ENCODE results near the gene TAX1BP3.
A peak's percentile ranks its signal among the peaks of the same experiment; 100 is the strongest.
"Not testable (repeated sequence)": the region's sequence is repeated elsewhere in the genome, so short reads cannot be mapped to it uniquely, and the experiment has no call there.

The TAX1BP3 gene

DNA sequence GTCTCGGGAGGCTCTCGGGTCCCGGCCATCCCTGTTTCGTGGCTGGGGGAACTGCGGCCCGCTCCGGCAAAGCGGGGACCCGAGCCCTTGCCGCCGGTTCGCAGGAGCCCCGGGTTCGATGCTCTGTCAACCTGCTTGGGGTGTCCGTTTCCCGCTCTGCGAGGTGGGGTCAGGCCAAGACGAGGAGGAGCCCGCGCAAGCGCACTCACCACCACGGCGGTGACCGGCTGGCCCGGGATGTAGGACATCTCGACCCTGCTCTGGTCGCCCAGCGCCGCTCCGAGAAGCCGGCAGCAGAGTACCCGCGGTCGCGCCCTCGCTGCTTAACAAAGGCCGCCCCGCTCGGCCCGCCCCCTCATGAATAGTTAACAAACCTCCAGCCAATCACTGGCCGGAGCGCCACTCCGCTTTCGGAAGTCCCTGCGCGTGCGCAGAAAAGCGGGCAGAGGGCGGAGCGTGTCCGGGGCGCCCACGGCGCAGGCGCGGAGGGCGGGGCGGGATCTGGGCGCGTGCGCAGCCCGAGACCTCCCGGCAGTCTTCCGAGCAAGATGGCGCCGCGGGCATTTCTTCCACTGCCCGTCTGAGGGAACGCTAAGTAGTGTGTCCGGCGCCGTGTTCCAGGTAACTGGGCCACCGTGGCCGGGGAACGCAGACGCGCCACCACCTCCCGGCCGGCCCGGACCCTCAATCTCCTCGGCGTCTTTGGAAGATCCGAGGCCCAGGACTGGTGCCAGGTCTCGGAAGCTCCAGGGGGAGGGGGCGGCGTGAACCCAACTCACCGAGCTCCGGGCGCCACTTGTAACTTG lies at the start of gene TAX1BP3, which contains the start of gene EMC6:
TSS of gene TAX1BP3 (minus strand) at position 300 of the 806 bp plus-strand sequence. CDS start at position 248, 52 bp downstream.
TSS of gene EMC6 (plus strand) at position 534 of the 806 bp plus-strand sequence. CDS start 335 bp downstream, outside the sequence.
- DNase-seq (ENCODE audit: low spot score): peak; percentile 93

GRCh38 chr17:3715296-3715695 lies 46.9 kb upstream of the TAX1BP3 start:
- no peak for DNase-seq (ENCODE audit: low spot score)

DNA sequence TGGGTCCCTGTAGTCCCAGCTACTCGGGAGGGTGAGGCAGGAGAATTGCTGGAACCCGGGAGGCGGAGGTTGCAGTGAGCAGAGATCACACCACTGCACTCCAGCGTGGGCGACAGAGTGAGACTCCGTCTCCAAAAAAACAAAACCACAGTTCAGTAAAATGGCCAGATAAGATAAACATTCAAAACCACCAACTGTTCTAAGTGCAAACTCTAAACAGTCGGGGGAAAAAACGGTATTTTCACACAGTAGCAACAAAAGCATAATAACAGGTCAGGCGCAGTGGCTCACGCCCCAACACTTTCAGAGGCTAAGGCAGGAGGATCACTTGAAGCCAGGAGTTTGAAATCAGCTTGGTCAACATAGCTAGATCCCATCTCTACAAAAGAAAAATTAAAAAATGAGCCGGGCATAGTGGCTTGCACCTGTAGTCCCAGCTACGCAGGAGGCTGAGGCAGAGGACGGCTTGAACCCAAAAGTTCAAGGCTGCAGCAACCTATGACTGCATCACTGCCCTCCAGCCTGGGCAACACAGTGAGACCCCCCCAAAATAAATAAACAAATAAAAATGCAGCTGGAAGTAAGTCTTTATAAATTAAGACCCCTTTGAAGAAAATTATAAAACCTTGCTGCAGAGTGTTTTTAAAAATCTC lies 44.6 kb upstream of the TAX1BP3 start:
- no peak for DNase-seq (ENCODE audit: low spot score)

DNA sequence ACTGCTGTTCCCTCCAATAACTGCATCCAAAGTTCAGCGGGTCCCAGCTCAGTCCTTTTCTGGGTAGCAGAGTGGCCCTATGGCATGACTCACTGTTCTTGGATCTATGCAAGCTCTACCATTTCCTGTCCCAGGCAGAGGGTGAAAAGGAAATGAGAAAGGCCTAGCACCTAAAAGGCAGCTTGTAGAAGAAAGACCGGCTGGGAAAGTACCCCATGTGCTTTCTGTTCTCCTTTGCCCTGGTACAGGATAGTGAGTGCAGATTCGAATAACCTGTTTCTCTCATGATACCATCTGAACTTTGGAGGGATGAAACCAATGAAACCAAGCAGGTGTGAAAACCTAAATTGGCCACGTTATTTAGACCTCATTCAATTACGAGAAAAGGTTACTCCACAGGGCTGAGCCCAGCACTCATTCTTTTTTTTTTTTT lies 42.6 kb upstream of the TAX1BP3 start:
- DNase-seq (ENCODE audit: low spot score): peak; percentile 94

- DNase-seq (ENCODE audit: low spot score): no peak
Observed at GRCh38 chr17:3708366-3708765, 40.0 kb upstream of the TAX1BP3 start.

DNA sequence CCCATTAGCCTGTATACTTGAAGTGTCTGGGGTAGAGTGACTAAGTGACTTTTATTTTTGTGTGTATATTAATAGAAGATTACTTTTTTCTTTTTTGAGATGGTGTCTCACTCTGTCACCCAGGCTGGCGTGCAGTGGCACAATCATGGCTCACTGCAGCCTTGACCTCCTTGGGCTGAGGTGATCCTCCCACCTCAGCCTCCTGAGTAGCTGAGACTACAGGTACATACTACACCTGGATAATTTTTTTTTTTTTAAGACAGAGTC lies 37.3 kb upstream of the TAX1BP3 start:
- DNase-seq (ENCODE audit: low spot score): not testable (repeated sequence)

DNA sequence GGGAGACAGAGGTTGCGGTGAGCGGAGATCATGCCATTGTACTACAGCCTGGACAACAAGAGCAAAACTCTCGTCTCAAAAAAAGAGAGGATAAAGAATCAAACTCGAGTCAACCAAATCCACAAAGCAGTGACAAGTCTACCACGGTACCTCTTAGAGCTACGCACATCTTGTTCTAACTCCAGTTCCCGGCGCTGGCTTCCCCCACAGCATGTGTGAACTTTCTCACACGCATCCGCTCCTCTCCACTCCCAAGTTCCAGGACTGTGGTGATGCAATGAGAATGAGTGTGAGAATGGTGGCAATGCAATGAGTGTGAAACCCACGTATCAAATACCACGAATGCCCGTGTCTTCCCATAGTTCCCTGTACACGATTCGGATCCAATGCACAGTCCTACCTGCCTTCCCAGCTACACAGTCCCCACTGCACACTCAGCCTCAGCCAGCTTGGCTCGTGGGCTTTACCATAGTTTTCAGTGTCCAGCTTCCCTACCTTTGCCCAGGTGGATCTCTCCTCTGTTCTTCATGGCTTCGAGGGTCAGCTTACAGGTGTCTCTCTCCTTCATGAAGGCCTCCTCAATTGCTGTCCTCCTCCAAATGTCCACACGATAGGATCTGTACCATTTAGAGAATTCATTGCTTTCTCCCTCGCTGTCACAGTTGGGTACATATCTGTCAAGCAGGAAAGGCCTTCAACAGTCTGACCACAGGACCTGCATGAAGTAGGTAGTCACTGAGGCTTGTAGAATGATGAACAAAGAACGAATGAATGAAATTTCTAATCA lies 36.7 kb upstream of the TAX1BP3 start:
- DNase-seq (ENCODE audit: low spot score): no peak

- peak; percentile 43 for DNase-seq (ENCODE audit: low spot score)
Observed at GRCh38 chr17:3702041-3702539, 33.7 kb upstream of the TAX1BP3 start.

DNA sequence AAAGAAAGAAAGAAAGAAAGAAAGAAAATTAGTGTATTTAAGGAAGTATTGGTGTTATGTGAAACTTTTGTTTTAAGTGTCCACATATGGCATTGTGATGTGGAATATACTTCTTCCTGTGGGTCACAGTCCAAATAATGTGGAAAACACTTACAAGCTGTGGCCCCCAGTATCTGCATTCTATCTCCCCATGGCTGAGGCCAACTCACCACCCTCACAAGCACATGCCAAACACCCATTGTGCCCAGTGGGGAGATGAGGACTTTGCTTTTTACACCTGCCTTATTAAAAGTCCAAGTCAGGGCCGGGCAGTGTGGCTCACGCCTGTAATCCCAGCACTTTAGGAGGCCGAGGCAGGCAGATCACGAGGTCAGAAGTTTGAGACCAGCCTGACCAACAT lies 31.6 kb upstream of the TAX1BP3 start:
- no peak for DNase-seq (ENCODE audit: low spot score)

DNA sequence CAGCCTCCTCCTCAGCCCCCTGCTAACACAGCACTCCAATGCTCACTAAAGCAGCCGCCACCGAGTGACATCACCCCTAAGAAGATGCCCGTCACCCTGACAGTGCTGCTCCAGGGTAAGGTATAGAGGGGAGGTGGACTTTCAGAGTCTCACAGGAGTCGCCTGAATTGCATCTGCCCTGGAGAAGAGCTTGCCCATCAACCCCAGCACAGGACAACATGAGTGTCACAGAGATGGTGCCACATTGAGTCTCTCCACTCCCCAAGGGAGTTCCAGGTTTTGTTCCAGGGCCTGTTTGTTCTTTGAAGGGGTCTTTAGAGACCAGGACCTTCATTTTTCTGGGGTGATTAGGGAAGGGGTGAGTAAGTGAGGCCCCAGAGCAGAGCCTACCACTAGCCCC lies 29.8 kb upstream of the TAX1BP3 start:
- no peak for DNase-seq (ENCODE audit: low spot score)

DNA sequence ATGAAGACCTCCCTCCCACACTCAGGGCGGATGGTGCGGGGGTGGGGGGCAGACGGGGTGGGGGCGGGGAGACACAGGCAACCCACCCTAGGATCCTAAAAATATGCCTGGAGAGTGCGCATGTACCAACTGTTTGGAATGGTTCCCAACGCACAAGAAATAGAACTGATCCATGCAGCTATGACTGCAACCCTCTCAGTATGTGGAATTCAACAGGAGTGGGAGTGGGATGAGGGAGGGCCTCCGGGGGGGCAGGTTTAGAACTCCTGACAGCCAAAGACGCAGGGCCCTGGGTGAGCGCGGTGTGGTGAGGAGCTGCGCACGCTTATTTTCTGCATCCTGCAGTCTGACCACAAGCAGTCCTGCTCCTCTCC lies 28.7 kb upstream of the TAX1BP3 start:
- no peak for DNase-seq (ENCODE audit: low spot score)

DNA sequence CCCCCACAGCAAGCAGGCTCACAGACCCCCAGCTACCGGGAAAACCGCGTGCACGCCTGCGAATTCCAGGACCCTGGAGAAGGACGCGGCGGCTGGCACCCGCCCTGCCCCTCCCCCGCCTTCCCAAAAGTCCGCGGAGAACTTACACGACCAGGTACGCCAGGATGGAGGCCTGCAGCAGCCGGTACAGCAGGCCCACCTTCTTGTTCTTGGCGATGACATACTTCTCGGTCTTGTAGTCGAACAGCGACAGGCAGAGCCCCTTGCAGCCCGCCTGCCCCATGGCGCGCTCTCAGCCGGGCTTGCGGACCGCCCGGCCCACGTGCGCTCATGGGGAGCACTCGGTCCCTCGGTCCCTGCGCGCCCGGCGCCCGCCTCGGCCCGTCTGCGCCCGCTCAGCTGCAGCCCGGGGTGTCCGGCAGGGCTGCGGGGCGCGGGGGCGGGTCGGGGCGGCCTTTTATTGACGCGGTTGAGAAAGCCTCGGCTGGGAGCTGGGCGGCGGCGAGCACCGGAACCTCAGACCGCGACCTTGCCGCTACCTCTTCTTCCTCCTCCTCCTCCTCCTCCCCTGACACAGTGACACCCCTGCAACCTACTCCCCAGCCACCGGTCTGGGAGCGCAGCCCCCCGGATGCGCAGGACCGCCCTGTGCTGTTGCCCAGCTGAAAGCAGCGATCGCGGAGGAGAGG lies 27.5 kb upstream of the TAX1BP3 start, which contains the start of gene P2RX5:
TSS of gene P2RX5 (minus strand) at position 433 of the 689 bp plus-strand sequence. CDS start at position 283, 150 bp downstream.
- DNase-seq (ENCODE audit: low spot score): peak; percentile 60

DNA sequence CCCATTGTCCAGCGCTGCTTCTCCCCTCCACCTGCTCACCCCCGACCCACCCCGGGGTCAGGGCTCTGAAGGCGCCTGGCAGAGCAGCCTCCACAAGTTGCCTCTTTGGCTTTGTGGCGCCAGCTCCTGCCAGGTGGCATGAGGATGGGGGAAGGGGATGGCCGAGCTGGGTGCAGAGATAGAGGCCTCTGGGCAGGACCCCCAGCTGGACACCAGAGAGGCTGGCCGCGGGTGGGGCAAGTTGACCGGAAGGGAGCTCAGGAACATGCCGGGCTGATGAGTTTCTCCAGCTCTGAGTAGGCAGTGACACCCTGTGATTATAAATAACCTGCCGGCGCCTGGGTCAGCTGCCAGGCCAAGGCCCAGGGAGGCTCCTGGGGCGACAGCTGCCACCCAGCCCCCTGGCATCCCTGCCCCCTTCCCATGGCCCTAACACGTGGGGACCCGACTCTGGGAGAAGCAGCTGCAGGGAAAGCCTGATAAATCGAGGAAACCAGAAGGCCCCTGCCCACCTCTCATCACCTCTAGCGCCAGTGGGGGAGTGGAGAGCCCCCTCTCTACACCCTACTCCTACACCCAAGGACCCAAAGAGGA lies 26.8 kb upstream of the TAX1BP3 start:
- DNase-seq (ENCODE audit: low spot score): no peak

DNA sequence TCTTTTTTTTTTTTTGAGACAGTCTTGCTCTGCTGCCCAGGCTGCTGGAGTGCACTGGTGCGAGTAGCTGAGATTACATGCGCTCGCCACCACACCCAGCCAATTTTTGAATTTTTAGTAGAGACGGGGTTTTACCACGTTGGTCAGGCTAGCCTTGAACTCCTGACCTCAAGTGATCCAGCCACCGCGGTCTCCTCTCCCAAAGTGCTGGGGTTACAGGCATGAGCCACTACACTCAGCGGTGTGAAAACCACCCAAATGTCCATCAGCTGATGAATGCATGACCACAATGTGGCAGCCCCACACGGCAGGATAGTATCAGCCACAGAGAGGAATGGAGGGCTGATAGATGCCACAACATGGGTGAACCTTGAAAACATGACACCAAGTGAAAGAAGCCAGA lies 25.5 kb upstream of the TAX1BP3 start:
- DNase-seq (ENCODE audit: low spot score): peak; percentile 59

DNA sequence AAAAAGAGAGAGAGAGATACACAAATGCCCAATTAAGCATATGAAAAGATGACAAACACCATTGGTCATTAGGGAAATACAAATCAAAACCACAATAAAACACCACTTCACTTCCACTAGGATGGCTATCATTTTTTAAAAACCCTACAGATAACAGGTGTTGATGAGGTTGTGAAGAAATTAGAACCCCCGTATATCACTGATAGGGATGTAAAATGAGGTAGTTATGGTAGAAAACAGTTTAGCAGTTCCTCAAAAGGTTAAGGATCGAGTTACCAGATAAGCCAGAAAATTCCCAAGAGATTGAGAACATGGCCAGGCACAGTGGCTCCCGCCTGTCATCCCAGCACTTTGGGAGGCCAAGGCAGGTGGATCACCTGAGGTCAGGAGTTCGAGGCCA lies 24.8 kb upstream of the TAX1BP3 start:
- no peak for DNase-seq (ENCODE audit: low spot score)

- DNase-seq (ENCODE audit: low spot score): no peak
Observed at GRCh38 chr17:3692346-3692745, 24.0 kb upstream of the TAX1BP3 start.

GRCh38 chr17:3691617-3692067 lies 23.3 kb upstream of the TAX1BP3 start:
- no peak for DNase-seq (ENCODE audit: low spot score)

DNA sequence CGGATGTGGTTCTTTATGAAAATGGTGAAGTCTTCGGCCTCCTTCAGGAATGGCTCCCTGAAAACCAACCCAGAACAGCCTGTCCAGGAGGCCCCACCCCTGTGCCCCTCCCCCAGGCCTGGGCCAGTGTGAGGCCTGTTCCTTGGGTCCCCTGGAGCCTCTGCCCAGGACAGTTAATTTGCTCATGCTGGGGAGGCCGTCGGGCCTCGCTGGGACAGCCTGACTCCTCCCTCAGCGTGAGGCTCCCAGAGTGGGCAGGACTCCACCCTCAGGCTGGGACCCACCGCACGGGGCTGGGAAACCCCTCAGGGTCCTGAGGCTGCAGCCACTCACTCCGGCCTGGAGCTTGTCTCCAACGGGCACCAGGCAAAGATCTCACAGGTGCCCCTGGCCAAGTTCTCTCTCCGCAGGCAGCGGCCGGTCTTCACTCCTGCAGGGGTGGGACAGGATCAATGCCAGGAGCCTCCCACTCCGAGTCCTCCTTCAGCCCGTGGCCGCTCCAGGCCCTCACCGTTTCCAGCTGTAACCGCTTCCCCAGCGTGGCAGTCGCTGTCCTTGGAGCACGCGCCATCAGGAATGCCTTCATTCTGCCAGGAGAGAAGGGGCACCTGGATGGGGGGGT lies 21.8 kb upstream of the TAX1BP3 start:
- DNase-seq (ENCODE audit: low spot score): no peak

GRCh38 chr17:3689262-3690093 lies 21.1 kb upstream of the TAX1BP3 start:
- DNase-seq (ENCODE audit: low spot score): no peak

DNA sequence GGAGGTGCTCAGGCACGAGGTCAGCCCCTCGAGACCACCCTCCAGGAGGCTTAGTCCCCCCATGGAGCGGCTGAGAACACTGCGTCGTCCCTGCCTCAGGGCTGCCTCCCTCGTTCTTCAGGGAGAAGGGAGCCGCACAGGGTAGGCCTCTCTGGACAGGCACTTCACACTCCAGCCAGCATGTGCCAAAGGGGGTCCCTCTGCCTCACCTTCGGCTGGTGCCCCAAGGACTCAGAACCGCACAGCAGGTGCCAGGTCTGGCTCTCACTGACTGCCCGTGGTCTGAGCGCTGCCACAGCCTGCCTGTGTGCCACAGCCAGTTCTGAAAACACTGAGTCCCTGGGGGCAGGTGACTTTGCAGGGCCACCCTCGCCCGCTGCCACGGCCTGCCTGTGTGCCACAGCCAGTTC lies 20.5 kb upstream of the TAX1BP3 start:
- DNase-seq (ENCODE audit: low spot score): no peak

All from NAMALWA (cell line).